CD4-positive, alpha-beta memory T cell (primary cell): Measurements from ENCODE around the gene FSTL4. TPM values are rescaled to one million over a fixed set of nuclear protein-coding genes. Genes with fewer than 3 reads are reported as not detected.

Experiments used
- CTCF ChIA-PET: fragments of 350-600 bp; sonication (Branson Sonifier 250); formaldehyde crosslinking; loops from one replicate; lab custom pipeline; 2021; ENCODE audit warnings: inconsistent platforms; ENCODE audit not compliant: partially characterized antibody; lab: Charles Lee
- POLR2A ChIA-PET: fragments of 350-600 bp; sonication (Branson Sonifier 250); formaldehyde crosslinking; loops from one replicate; lab custom pipeline; 2021; ENCODE audit not compliant: partially characterized antibody; lab: Charles Lee
- DNase-seq, 5 donors: peaks; one replicate each; pipeline versions ENCODE4 v3.0.0 to v3.0.0-alpha.2; 2020 to 2022; ENCODE audit warnings: mixed read lengths in 1 of 5
- H3K27ac ChIP-seq: one replicate; pipeline ENCODE4 v1.7.0; 2013; ENCODE audit warnings: low read depth, low read length
- H3K27me3 ChIP-seq: 2 replicates; pipeline ENCODE4 v1.7.0; 2013; ENCODE audit warnings: mild to moderate bottlenecking, low read length, moderate library complexity; ENCODE audit not compliant: insufficient read depth
- H3K36me3 ChIP-seq: 2 replicates; pipeline ENCODE4 v1.7.0; 2013; ENCODE audit warnings: mild to moderate bottlenecking, low read length, moderate library complexity; ENCODE audit not compliant: insufficient read depth
- H3K4me1 ChIP-seq: 2 replicates; pipeline ENCODE4 v1.7.0; 2013; ENCODE audit warnings: mild to moderate bottlenecking, low read length, moderate library complexity; ENCODE audit not compliant: insufficient read depth
- H3K4me3 ChIP-seq, 2 donors: one replicate each; pipeline ENCODE4 v1.7.0; 2013; ENCODE audit warnings: low read length in 2 of 2, mild to moderate bottlenecking in 1 of 2
- H3K9me3 ChIP-seq, 2 donors: one replicate each; pipeline ENCODE4 v1.7.0; 2013; ENCODE audit warnings: low read length in 2 of 2, control low read depth in 1 of 2; ENCODE audit not compliant: control insufficient read depth in 1 of 2
- H3K27ac Mint-ChIP-seq, 7 donors: one replicate each; pipeline ENCODE4 v1.8.0; 2020 to 2021; ENCODE audit warnings: mixed read lengths in 7 of 7, mild to moderate bottlenecking in 6 of 7, inconsistent platforms in 3 of 7, moderate library complexity in 3 of 7
- H3K27me3 Mint-ChIP-seq, 2 donors: one replicate each; pipeline ENCODE4 v1.8.0; 2020 to 2021; ENCODE audit warnings: mixed read lengths in 2 of 2
- H3K36me3 Mint-ChIP-seq, 2 donors: one replicate each; pipeline ENCODE4 v1.8.0; 2020 to 2021; ENCODE audit warnings: mixed read lengths in 2 of 2, inconsistent platforms in 1 of 2, mild to moderate bottlenecking in 1 of 2
- H3K4me1 Mint-ChIP-seq, 4 donors: one replicate each; pipeline ENCODE4 v1.8.0; 2020 to 2021; ENCODE audit warnings: mixed read lengths in 4 of 4, mild to moderate bottlenecking in 1 of 4
- H3K4me3 Mint-ChIP-seq, 8 donors: one replicate each; pipeline ENCODE4 v1.8.0; 2020 to 2021; ENCODE audit warnings: mixed read lengths in 8 of 8, mild to moderate bottlenecking in 7 of 8, moderate library complexity in 6 of 8, inconsistent platforms in 3 of 8
- H3K9me3 Mint-ChIP-seq, 8 donors: one replicate each; pipeline ENCODE4 v1.8.0; 2020 to 2021; ENCODE audit warnings: mixed read lengths in 8 of 8, mild to moderate bottlenecking in 5 of 8, inconsistent platforms in 3 of 8, moderate library complexity in 1 of 8
- intact Hi-C: fragments of 100-400 bp; cut with micrococcal nuclease; formaldehyde crosslinking; loops from one replicate; pipeline ENCODE4 v1.15.1; 2023
- polyA plus RNA-seq, 2 donors: library from polyadenylated mRNA; unstranded; fragments of 300-500 nt; fragmentation: Illumina TruSeq; gene quantifications; one replicate each; pipeline ENCODE4 v1.2.3, GENCODE V29; 2021
- total RNA-seq, 2 experiments: library from RNA; stranded (reverse); gene quantifications; one replicate each; pipeline ENCODE4 v1.2.3, GENCODE V29; 2021

The FSTL4 gene
- total and polyA plus RNA-seq, 4 experiments from 2014 or later: not detected

DNA sequence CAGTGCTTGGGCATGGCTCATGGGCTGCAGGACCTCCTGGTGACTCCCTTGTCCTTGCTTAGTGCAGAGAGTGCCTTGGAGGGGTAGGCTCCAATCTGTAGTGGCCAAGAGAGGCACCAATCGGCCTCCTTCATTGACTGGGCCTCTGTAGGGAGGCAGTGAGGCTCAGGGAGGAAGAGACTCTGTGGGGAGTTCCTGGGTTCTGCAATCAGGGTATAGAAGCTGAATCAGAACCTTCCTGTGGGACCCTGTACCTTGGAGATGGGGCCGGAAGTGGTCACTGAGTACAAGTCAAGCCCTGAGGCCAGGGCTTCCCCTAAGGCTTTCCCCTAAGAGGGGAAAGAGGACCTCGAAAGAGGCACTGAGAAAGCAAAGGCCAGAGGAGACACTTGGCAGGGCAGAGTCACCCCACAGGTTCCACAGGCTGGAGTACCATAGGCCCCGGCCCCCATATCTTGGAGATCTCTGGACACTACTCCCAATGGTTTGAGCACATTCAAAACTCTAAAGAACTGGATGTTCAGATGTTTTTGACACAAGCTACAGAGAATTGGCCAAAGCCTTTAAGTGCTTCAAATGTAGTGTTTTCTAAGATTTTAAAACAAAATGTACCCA is 370.0 kb downstream of the FSTL4 start:
- Histone ChIP-seq H3K27ac (no peak overlapping the region), H3K4me3 (no peak overlapping the region), H3K36me3 (no peaks in the 10 kb centered on the region), H3K4me1 (no peaks in the 10 kb centered on the region), H3K9me3 (no peaks in the 10 kb centered on the region), H3K27me3 (no peaks in the 10 kb centered on the region)
- ChIA-PET CTCF (interaction anchor here (0.8 kb wide), 1 partner anchor 71 kb away, joined by 3 read pairs; no protein-coding TSS in a partner anchor), POLR2A (no interaction called here)
- H3K27ac Mint-ChIP-seq: no peak overlapping the region
- H3K4me1 Mint-ChIP-seq: peaks cover 0 to 19% (median 3%) of the 10 kb centered on the region in 4 donors
- H3K4me3 Mint-ChIP-seq: no peak overlapping the region
- no peaks in the 10 kb centered on the region for H3K36me3 Mint-ChIP-seq
- peaks cover 1% of the 10 kb centered on the region in 2 donors for H3K27me3 Mint-ChIP-seq
- H3K9me3 Mint-ChIP-seq: no peaks in the 10 kb centered on the region
- no peak for DNase-seq
- intact Hi-C loops: loop anchor here (10.0 kb wide), 1 partner anchor 128 kb away; no protein-coding TSS in a partner anchor

GRCh38 chr5:133241179-133242092 is 370.9 kb downstream of the FSTL4 start:
- no peaks in the 10 kb centered on the region for H3K36me3 ChIP-seq
- no peak overlapping the region for H3K27ac ChIP-seq
- DNase-seq: no peak
- Mint-ChIP-seq H3K4me3 (no peak overlapping the region), H3K27ac (no peak overlapping the region), H3K27me3 (peaks cover 1 to 3% of the 10 kb centered on the region in 2 donors), H3K36me3 (no peaks in the 10 kb centered on the region), H3K4me1 (peaks cover 0 to 19% (median 3%) of the 10 kb centered on the region in 4 donors), H3K9me3 (no peaks in the 10 kb centered on the region)
- ChIA-PET POLR2A (interaction anchor here (0.5 kb wide), 1 partner anchor 862 kb away, joined by 3 read pairs; no protein-coding TSS in a partner anchor), CTCF (interaction anchor here (1.2 kb wide), 1 partner anchor 130 kb away, joined by 3 read pairs; no protein-coding TSS in a partner anchor)
- no peaks in the 10 kb centered on the region for H3K27me3 ChIP-seq
- no peaks in the 10 kb centered on the region for H3K9me3 ChIP-seq
- H3K4me1 ChIP-seq: no peaks in the 10 kb centered on the region
- no peak overlapping the region for H3K4me3 ChIP-seq
- intact Hi-C loops: loop anchor here (10.0 kb wide), 1 partner anchor 127 kb away; no protein-coding TSS in a partner anchor

DNA sequence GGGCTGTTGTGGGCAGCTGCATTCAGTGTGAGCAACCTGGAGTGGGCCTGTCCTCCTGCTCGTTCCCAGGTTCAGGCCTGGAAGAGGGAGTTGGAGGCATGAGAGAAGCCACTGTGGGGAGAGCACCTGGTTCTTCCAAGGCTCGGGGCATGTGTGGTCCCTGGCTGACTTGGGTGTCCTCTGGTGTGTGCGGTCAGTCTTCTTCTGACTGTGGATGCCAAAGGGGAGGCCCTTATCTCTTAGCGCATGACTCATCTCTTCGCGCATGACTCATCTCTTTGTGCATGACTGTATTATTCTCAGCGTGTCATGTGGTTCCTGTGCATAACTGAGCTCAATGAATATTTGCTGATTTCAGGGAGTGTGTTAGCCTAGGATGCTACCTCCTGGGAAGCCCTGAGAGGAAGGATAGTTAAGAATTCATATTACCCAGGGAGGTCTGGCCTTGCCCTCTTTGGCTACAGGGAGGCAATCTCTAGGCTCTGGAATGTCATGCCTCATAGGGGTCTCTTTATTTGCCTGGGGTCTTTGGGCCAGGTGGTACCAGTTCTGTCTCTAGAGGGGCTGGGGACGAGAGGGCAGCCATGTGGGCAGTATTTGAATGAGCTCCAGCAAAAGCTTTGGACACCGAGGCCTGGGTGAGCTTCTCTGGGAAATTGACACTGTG is 371.8 kb downstream of the FSTL4 start:
- no peaks in the 10 kb centered on the region for H3K27me3 ChIP-seq
- H3K4me3 Mint-ChIP-seq: no peak overlapping the region
- H3K9me3 ChIP-seq: no peaks in the 10 kb centered on the region
- H3K27me3 Mint-ChIP-seq: peaks cover 1 to 3% of the 10 kb centered on the region in 2 donors
- intact Hi-C loops: loop anchor here (10.0 kb wide), 1 partner anchor 126 kb away; no protein-coding TSS in a partner anchor
- H3K36me3 ChIP-seq: no peaks in the 10 kb centered on the region
- no peak overlapping the region for H3K27ac ChIP-seq
- no peak overlapping the region for H3K4me3 ChIP-seq
- no peaks in the 10 kb centered on the region for H3K36me3 Mint-ChIP-seq
- DNase-seq: no peak
- ChIA-PET POLR2A (no interaction called here), CTCF (interaction anchor here (1.2 to 1.5 kb wide), 2 partner anchors 13 to 129 kb away, joined by 3 to 4 read pairs; no protein-coding TSS in a partner anchor)
- H3K27ac Mint-ChIP-seq: no peak overlapping the region
- H3K4me1 Mint-ChIP-seq: peaks cover 0 to 19% (median 3%) of the 10 kb centered on the region in 4 donors
- H3K4me1 ChIP-seq: no peaks in the 10 kb centered on the region
- H3K9me3 Mint-ChIP-seq: no peaks in the 10 kb centered on the region

GRCh38 chr5:133238426-133239205 is 373.7 kb downstream of the FSTL4 start:
- intact Hi-C loops: no loop called here
- H3K27me3 Mint-ChIP-seq: peaks cover 1 to 3% of the 10 kb centered on the region in 2 donors
- H3K4me3 Mint-ChIP-seq: no peak overlapping the region
- Histone ChIP-seq H3K9me3 (no peaks in the 10 kb centered on the region), H3K36me3 (no peaks in the 10 kb centered on the region), H3K4me3 (no peak overlapping the region), H3K27ac (no peak overlapping the region), H3K4me1 (no peaks in the 10 kb centered on the region), H3K27me3 (no peaks in the 10 kb centered on the region)
- H3K4me1 Mint-ChIP-seq: peaks cover 0 to 9% (median 4%) of the 10 kb centered on the region in 4 donors
- DNase-seq: no peak
- CTCF ChIA-PET: no interaction called here
- H3K9me3 Mint-ChIP-seq: no peaks in the 10 kb centered on the region
- H3K27ac Mint-ChIP-seq: no peak overlapping the region
- no peaks in the 10 kb centered on the region for H3K36me3 Mint-ChIP-seq
- POLR2A ChIA-PET: no interaction called here

DNA sequence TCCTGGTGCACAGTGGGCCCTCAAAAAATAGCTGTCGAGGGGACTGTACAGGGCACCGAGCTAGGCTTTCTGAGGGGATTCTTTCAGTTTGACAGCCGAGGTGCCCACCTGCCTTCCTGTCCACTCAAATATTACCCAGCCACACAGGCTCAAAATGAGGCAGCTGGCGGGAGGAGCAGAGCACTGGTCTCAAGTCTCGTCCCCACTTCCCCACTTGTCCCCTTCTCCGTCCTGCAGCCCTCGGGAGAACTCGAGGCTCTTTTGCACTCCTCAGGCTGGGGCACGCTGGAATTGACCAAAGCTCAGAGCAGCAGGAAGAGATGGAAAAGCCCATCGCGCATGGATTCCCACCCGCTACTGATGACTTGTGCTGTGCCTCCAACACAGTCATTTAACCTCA is 375.4 kb downstream of the FSTL4 start:
- H3K9me3 ChIP-seq: no peaks in the 10 kb centered on the region
- peaks cover 1 to 3% of the 10 kb centered on the region in 2 donors for H3K27me3 Mint-ChIP-seq
- peaks cover 0 to 7% (median 3%) of the 10 kb centered on the region in 4 donors for H3K4me1 Mint-ChIP-seq
- H3K27ac Mint-ChIP-seq: no peak overlapping the region
- intact Hi-C loops: no loop called here
- POLR2A ChIA-PET: no interaction called here
- no peak overlapping the region for H3K4me3 ChIP-seq
- no peaks in the 10 kb centered on the region for H3K9me3 Mint-ChIP-seq
- no peak overlapping the region for H3K27ac ChIP-seq
- no peak for DNase-seq
- H3K27me3 ChIP-seq: no peaks in the 10 kb centered on the region
- H3K4me1 ChIP-seq: no peaks in the 10 kb centered on the region
- no peaks in the 10 kb centered on the region for H3K36me3 Mint-ChIP-seq
- no peak overlapping the region for H3K4me3 Mint-ChIP-seq
- H3K36me3 ChIP-seq: no peaks in the 10 kb centered on the region
- CTCF ChIA-PET: interaction anchor here (1.0 kb wide), 1 partner anchor 126 kb away, joined by 3 read pairs; no protein-coding TSS in a partner anchor

DNA sequence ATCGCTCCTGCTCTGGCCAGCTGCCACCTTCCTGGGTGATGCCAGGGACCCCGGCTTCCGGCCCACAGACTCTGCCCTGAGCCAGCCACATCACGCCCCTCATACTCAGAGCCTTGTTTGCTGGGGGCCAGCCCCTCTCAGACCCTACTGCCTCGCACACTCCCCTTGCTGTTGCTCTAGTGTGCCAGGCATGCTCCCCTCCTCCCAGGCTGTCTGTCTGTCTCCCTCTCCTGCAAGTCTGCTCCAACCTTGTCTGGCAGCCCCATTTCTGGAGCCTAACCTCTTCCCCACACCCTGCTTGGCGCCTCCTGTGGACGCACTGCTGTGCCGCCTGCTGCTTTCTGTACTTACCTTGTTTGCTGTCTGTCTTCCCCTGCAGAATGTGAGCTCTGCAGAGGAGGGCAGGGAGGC is 375.8 kb downstream of the FSTL4 start:
- H3K27me3 Mint-ChIP-seq: peaks cover 1 to 3% of the 10 kb centered on the region in 2 donors

More for the DNA sequence above, 375.8 kb downstream of the FSTL4 start:
- Histone ChIP-seq H3K9me3 (no peaks in the 10 kb centered on the region), H3K27me3 (no peaks in the 10 kb centered on the region), H3K4me3 (no peak overlapping the region), H3K4me1 (no peaks in the 10 kb centered on the region), H3K36me3 (no peaks in the 10 kb centered on the region), H3K27ac (no peak overlapping the region)
- Mint-ChIP-seq H3K27ac (no peak overlapping the region), H3K36me3 (no peaks in the 10 kb centered on the region), H3K4me1 (peaks cover 0 to 7% (median 3%) of the 10 kb centered on the region in 4 donors), H3K9me3 (no peaks in the 10 kb centered on the region), H3K4me3 (no peak overlapping the region)
- no peak for DNase-seq
- ChIA-PET POLR2A (interaction anchor here (0.6 kb wide), 1 partner anchor 132 kb away, joined by 3 read pairs; no protein-coding TSS in a partner anchor), CTCF (interaction anchor here (1.0 kb wide), 1 partner anchor 125 kb away, joined by 3 read pairs; no protein-coding TSS in a partner anchor)
- intact Hi-C loops: no loop called here
